ENCODE data around the gene TOMM40. TPM values are rescaled to one million over a fixed set of nuclear protein-coding genes. Genes with fewer than 3 reads are reported as not detected.
"Not testable (repeated sequence)": the region's sequence is repeated elsewhere in the genome, so short reads cannot be mapped to it uniquely, and the experiment has no call there.

Gene TOMM40
- total and polyA plus RNA-seq, 7 experiments from 2014 or later = 26.3 to 73.3 (median 37.5) TPM

- Histone ChIP-seq H3K4me3 (ENCODE audit: low read length) (peak within 1 kb of the TSS; percentile 44), H3K27ac (ENCODE audit: low read depth, low read length) (peak within 1 kb of the TSS; percentile 55)
- CTCF ChIA-PET = interaction anchor here (0.7 kb wide), 1 partner anchor 264 kb away, joined by 3 read pairs; the partner anchor contains the start of gene BLOC1S3
- Mint-ChIP-seq H3K4me1 (peaks cover 4 to 19% (median 7%) of the 10 kb centered on the region in 7 donors), H3K27me3 (peaks cover 23 to 32% (median 26%) of the 10 kb centered on the region in 5 donors), H3K4me3 (peak within 1 kb of the TSS; percentile 80 to 91 (median 88)), H3K27ac (peak within 1 kb of the TSS in 6 of 9 donors; percentile 25 to 86 (median 50))
- H3K9me3 ChIP-seq (ENCODE audit: control insufficient read depth in 2 of 3, low read length in 3 of 3); POLR2A ChIA-PET; H3K36me3 Mint-ChIP-seq; H3K27me3 ChIP-seq (ENCODE audit: control insufficient read depth in 2 of 2, insufficient read depth in 2 of 2, low read length in 2 of 2); H3K9me3 Mint-ChIP-seq; H3K4me1 ChIP-seq (ENCODE audit: control insufficient read depth in 2 of 2, insufficient read depth in 2 of 2, low read length in 2 of 2); H3K36me3 ChIP-seq (ENCODE audit: control insufficient read depth in 2 of 3, insufficient read depth in 3 of 3, low read length in 3 of 3): not testable (repeated sequence)
- ATAC-seq (peak; percentile 95), DNase-seq (peak; percentile 49 to 78 (median 68))
- intact Hi-C loops (cut with micrococcal nuclease) = loop anchor here (1.0 to 2.0 kb wide), 2 partner anchors 24 to 40 kb away; partner anchors contain the start of gene CLPTM1 (in 1 of the 2)
These were observed 23.6 kb downstream of the TOMM40 start, which contains the start of gene APOC1 for GRCh38 chr19:44914433-44915206. TSS of gene APOC1 (plus strand) at chr19:44914608. CDS start at chr19:44914892, 284 bp downstream.

- Mint-ChIP-seq H3K4me3 (no peak overlapping the region), H3K9me3 (no peaks in the 10 kb centered on the region), H3K4me1 (peaks cover 0 to 15% (median 6%) of the 10 kb centered on the region in 7 donors), H3K36me3 (no peaks in the 10 kb centered on the region), H3K27me3 (peaks cover 7 to 26% (median 20%) of the 10 kb centered on the region in 5 donors), H3K27ac (no peak overlapping the region)
- DNase-seq = no peak
- no peak for ATAC-seq
- Histone ChIP-seq H3K27me3 (ENCODE audit: control insufficient read depth in 2 of 2, insufficient read depth in 2 of 2, low read length in 2 of 2) (no peaks in the 10 kb centered on the region), H3K36me3 (ENCODE audit: control insufficient read depth in 2 of 3, insufficient read depth in 3 of 3, low read length in 3 of 3) (no peaks in the 10 kb centered on the region), H3K4me3 (ENCODE audit: low read length) (no peak overlapping the region), H3K27ac (ENCODE audit: low read depth, low read length) (no peak overlapping the region), H3K9me3 (ENCODE audit: control insufficient read depth in 2 of 3, low read length in 3 of 3) (no peaks in the 10 kb centered on the region), H3K4me1 (ENCODE audit: control insufficient read depth in 2 of 2, insufficient read depth in 2 of 2, low read length in 2 of 2) (peaks cover 0 to 6% of the 10 kb centered on the region in 2 donors)
- intact Hi-C loops (cut with micrococcal nuclease) = no loop called here
- POLR2A ChIA-PET = no interaction called here
- CTCF ChIA-PET = no interaction called here
These were observed 33.2 kb downstream of the TOMM40 start for GRCh38 chr19:44924243-44924725.

DNA sequence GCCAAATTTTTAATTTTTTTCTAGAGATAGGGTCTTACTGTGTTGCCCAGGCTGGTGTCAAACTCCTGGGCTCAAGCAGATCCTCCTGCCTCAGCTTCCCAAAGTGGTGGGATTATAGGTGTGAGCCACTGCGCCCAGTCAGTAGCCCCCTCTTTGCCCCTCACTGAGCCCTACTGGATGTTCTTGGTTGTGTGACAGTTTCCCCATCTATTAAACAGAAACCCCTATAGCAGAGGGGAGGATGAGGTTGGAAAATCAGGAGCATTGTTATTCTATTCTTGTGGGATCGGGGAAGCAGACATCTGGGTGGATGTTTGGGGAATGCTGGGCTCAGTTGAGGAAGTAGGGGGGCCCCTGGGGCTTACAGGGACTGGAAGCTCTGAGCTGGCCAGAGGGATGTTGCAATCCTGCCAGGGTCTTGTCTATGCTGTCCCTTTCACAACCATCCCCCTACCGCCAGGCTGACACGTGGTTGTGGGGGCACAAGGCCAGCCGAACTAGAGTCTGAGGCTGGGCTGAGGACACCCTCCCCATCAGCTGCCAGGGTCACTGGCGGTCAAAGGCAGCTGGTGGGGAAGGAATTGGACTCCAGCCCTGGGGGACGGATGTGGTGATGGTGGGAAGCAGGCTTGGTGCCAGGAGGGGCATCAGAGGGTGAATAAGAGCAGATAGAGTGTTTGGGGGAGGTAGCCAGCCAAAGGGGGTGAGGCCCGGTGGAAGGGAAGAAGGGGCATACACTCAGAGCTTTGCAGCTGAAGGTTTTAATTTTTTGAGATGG is 34.2 kb downstream of the TOMM40 start:
- H3K27ac ChIP-seq (ENCODE audit: low read depth, low read length) = no peak overlapping the region
- no peaks in the 10 kb centered on the region for H3K27me3 ChIP-seq (ENCODE audit: control insufficient read depth in 2 of 2, insufficient read depth in 2 of 2, low read length in 2 of 2)
- H3K27ac Mint-ChIP-seq = no peak overlapping the region
- ChIA-PET POLR2A (no interaction called here), CTCF (no interaction called here)
- peaks cover 0 to 6% of the 10 kb centered on the region in 2 donors for H3K4me1 ChIP-seq (ENCODE audit: control insufficient read depth in 2 of 2, insufficient read depth in 2 of 2, low read length in 2 of 2)
- H3K36me3 Mint-ChIP-seq = no peaks in the 10 kb centered on the region
- intact Hi-C loops (cut with micrococcal nuclease) = no loop called here
- no peaks in the 10 kb centered on the region for H3K9me3 Mint-ChIP-seq
- H3K27me3 Mint-ChIP-seq = peaks cover 7 to 26% (median 20%) of the 10 kb centered on the region in 5 donors
- ATAC-seq (peak; percentile 16), DNase-seq (no peak)
- no peak overlapping the region for H3K4me3 ChIP-seq (ENCODE audit: low read length)
- H3K9me3 ChIP-seq (ENCODE audit: control insufficient read depth in 2 of 3, low read length in 3 of 3) = no peaks in the 10 kb centered on the region
- peaks cover 0 to 15% (median 6%) of the 10 kb centered on the region in 7 donors for H3K4me1 Mint-ChIP-seq
- no peak overlapping the region for H3K4me3 Mint-ChIP-seq
- no peaks in the 10 kb centered on the region for H3K36me3 ChIP-seq (ENCODE audit: control insufficient read depth in 2 of 3, insufficient read depth in 3 of 3, low read length in 3 of 3)

DNA sequence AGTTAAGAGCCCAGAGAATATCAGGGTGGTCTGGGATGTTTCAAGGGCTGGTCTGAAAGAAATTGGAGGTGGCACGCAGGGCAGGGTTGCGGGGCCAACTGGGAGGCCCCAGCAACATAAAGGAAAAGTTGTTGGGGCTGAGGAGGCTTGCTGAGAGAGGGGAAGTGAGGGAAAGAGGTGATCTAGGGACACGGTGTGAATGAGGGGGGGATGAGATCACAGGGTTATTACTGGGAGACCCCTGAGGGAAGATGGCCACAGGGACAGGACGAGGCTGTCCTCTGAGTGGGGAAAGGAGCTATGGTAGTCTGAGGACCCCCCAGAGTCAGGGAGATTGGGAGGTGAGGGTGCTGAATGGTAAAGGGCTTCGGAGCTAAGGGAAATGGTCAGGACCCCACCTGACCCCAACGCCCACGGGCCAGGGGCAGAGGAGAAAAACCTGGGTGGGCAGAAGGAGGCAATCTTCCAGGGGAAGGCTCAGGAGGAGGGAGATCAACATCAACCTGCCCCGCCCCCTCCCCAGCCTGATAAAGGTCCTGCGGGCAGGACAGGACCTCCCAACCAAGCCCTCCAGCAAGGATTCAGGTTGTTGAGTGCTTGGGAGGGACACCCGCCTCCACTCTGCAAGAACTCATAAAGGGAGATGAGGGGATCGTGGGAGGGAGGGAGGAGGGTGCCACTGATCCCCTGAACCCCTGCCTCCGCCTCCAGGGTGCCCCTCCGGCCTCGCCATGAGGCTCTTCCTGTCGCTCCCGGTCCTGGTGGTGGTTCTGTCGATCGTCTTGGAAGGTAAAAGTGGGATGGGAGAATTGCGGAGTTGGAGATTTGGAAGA is 35.4 kb downstream of the TOMM40 start:
- H3K9me3 Mint-ChIP-seq; CTCF ChIA-PET; H3K27me3 ChIP-seq (ENCODE audit: control insufficient read depth in 2 of 2, insufficient read depth in 2 of 2, low read length in 2 of 2); H3K27ac ChIP-seq (ENCODE audit: low read depth, low read length); ATAC-seq; H3K4me1 ChIP-seq (ENCODE audit: control insufficient read depth in 2 of 2, insufficient read depth in 2 of 2, low read length in 2 of 2); H3K36me3 ChIP-seq (ENCODE audit: control insufficient read depth in 2 of 3, insufficient read depth in 3 of 3, low read length in 3 of 3); H3K4me3 ChIP-seq (ENCODE audit: low read length); H3K36me3 Mint-ChIP-seq; intact Hi-C loops (cut with micrococcal nuclease); DNase-seq; H3K9me3 ChIP-seq (ENCODE audit: control insufficient read depth in 2 of 3, low read length in 3 of 3): not testable (repeated sequence)
- Mint-ChIP-seq H3K4me1 (peaks cover 0 to 15% (median 6%) of the 10 kb centered on the region in 7 donors), H3K27ac (peak overlapping the region in 1 of 9 donors; percentile 3), H3K4me3 (peak overlapping the region in 5 of 10 donors; percentile 13 to 65 (median 59)), H3K27me3 (peaks cover 7 to 26% (median 20%) of the 10 kb centered on the region in 5 donors)
- POLR2A ChIA-PET = interaction anchor here (0.5 kb wide), 1 partner anchor 139 kb away, joined by 3 read pairs; no protein-coding TSS in a partner anchor

DNA sequence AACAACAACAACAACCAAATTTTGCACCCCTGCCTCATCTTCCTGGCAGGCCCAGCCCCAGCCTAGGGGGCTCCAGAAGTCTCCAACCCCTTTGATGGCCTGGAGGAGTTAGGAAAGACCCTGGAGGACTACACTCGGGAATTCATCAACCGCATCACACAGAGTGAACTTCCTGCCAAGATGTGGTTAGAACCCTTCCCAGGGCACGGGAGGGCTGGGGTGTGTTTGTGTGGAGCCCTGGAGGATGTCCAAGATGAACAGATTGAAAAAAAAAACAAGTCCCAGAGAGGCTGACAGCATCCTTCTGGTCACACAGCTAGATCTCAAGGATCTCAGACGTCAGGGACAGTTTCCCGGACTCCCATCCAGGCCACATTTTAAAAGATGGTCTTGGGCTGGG is 36.7 kb downstream of the TOMM40 start:
- intact Hi-C loops (cut with micrococcal nuclease) = no loop called here
- no peak for DNase-seq
- H3K4me3 ChIP-seq (ENCODE audit: low read length) = no peak overlapping the region
- Mint-ChIP-seq H3K36me3 (no peaks in the 10 kb centered on the region), H3K4me1 (peaks cover 0 to 15% (median 6%) of the 10 kb centered on the region in 7 donors), H3K9me3 (no peaks in the 10 kb centered on the region), H3K27ac (no peak overlapping the region), H3K27me3 (peaks cover 7 to 25% (median 20%) of the 10 kb centered on the region in 5 donors), H3K4me3 (peak overlapping the region in 1 of 10 donors; percentile 39)
- peaks cover 0 to 6% of the 10 kb centered on the region in 2 donors for H3K4me1 ChIP-seq (ENCODE audit: control insufficient read depth in 2 of 2, insufficient read depth in 2 of 2, low read length in 2 of 2)
- ATAC-seq = no peak
- no peaks in the 10 kb centered on the region for H3K36me3 ChIP-seq (ENCODE audit: control insufficient read depth in 2 of 3, insufficient read depth in 3 of 3, low read length in 3 of 3)
- H3K27me3 ChIP-seq (ENCODE audit: control insufficient read depth in 2 of 2, insufficient read depth in 2 of 2, low read length in 2 of 2) = no peaks in the 10 kb centered on the region
- ChIA-PET POLR2A (no interaction called here), CTCF (interaction anchor here (1.1 kb wide), 1 partner anchor 25 kb away, joined by 4 read pairs; no protein-coding TSS in a partner anchor)
- no peaks in the 10 kb centered on the region for H3K9me3 ChIP-seq (ENCODE audit: control insufficient read depth in 2 of 3, low read length in 3 of 3)
- H3K27ac ChIP-seq (ENCODE audit: low read depth, low read length) = no peak overlapping the region

DNA sequence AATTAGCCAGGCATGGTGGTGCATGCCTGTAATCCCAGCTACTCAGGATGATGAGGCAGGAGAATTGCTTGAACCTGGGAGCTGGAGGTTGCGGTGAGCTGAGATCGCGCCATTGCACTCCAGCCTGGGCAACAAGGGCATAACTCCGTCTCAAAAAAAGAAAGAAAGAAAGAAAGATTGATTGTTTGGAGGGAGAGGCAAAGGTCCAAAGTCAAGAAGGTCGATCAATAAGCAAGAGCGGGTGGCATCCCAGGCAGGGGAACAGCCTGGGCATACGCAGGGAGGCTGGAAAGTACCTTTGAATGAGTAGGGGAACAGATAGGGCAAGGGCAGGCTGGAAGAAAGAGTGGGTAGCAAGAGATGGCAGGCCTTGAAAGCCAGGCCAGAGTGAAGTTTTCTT is 39.0 kb downstream of the TOMM40 start:
- no peak for ATAC-seq
- Mint-ChIP-seq H3K9me3 (no peaks in the 10 kb centered on the region), H3K4me1 (peaks cover 0 to 15% (median 6%) of the 10 kb centered on the region in 7 donors), H3K27me3 (peaks cover 6 to 21% (median 19%) of the 10 kb centered on the region in 5 donors), H3K27ac (peak overlapping the region in 1 of 9 donors; percentile 40), H3K4me3 (no peak overlapping the region), H3K36me3 (no peaks in the 10 kb centered on the region)
- Histone ChIP-seq H3K27ac (ENCODE audit: low read depth, low read length) (no peak overlapping the region), H3K27me3 (ENCODE audit: control insufficient read depth in 2 of 2, insufficient read depth in 2 of 2, low read length in 2 of 2) (no peaks in the 10 kb centered on the region), H3K4me1 (ENCODE audit: control insufficient read depth in 2 of 2, insufficient read depth in 2 of 2, low read length in 2 of 2) (peaks cover 0 to 6% of the 10 kb centered on the region in 2 donors), H3K36me3 (ENCODE audit: control insufficient read depth in 2 of 3, insufficient read depth in 3 of 3, low read length in 3 of 3) (no peaks in the 10 kb centered on the region), H3K4me3 (ENCODE audit: low read length) (no peak overlapping the region), H3K9me3 (ENCODE audit: control insufficient read depth in 2 of 3, low read length in 3 of 3) (no peaks in the 10 kb centered on the region)
- CTCF ChIA-PET = interaction anchor here (0.7 kb wide), 1 partner anchor 19 kb away, joined by 5 read pairs; no protein-coding TSS in a partner anchor
- DNase-seq = no peak
- POLR2A ChIA-PET = no interaction called here
- intact Hi-C loops (cut with micrococcal nuclease) = no loop called here
